Cardiac muscle cell (in vitro differentiated cells and primary cell): ENCODE results near the gene CYGB. TPM values are rescaled to one million over a fixed set of nuclear protein-coding genes. Genes with fewer than 3 reads are reported as not detected.

Experiments
- DNase-seq, 2 donors: peaks; one replicate each; pipeline versions ENCODE4 v3.0.0 to v3.0.0-alpha.2; 2010 to 2017; ENCODE audit warnings: low read depth in 1 of 2, low spot score in 1 of 2
- H3K27ac ChIP-seq: fragments of 200-600 bp; sonication (generic); 2 replicates; pipeline ENCODE4 v1.5.1; 2016
- H3K27me3 ChIP-seq: fragments of 200-600 bp; sonication (generic); 2 replicates; pipeline ENCODE4 v1.6.0; 2016; ENCODE audit warnings: control low read depth
- H3K36me3 ChIP-seq: fragments of 200-600 bp; sonication (generic); 2 replicates; pipeline ENCODE4 v1.5.1; 2016; ENCODE audit warnings: control low read depth
- H3K4me1 ChIP-seq: fragments of 200-600 bp; sonication (generic); 2 replicates; pipeline ENCODE4 v1.8.1; 2017; ENCODE audit warnings: low read depth, mild to moderate bottlenecking, mixed run types
- H3K4me3 ChIP-seq: fragments of 200-600 bp; sonication (generic); 2 replicates; pipeline ENCODE4 v1.5.1; 2016; ENCODE audit warnings: mild to moderate bottlenecking
- H3K9me3 ChIP-seq: fragments of 200-600 bp; sonication (generic); 2 replicates; pipeline ENCODE4 v1.5.1; 2017; ENCODE audit warnings: low read depth, mild to moderate bottlenecking, control low read depth
- CTCF ChIP-seq: IDR thresholded peaks from 2 replicates; pipeline ENCODE4 v1.5.1; 2012; ENCODE audit warnings: low read depth, mild to moderate bottlenecking, low read length
- polyA plus RNA-seq: library from polyadenylated mRNA; unstranded; fragments of >200 nt; fragmentation: Nextera tagmentation; extraction: Ambion mirVana; gene quantifications from 2 replicates; pipeline ENCODE4 v1.2.1, GENCODE V29; 2016
- total RNA-seq: library from RNA; depleted of rRNA; stranded (reverse); fragments of >200 nt; gene quantifications from 2 replicates; pipeline ENCODE4 v1.2.3, GENCODE V29; 2016

CYGB gene
- total RNA-seq = 7.4 and 10.3 TPM in 2 replicates
- 3.5 and 11.9 TPM in 2 replicates for polyA plus RNA-seq

- H3K9me3 ChIP-seq = no peaks in the 10 kb centered on the region
- peaks cover 31% of the 10 kb centered on the region for H3K27me3 ChIP-seq
- TF ChIP-seq CTCF = no peak
- H3K27ac ChIP-seq = no peak within 1 kb of the TSS
- peak within 1 kb of the TSS; percentile 42 for H3K4me3 ChIP-seq
- no peaks in the 10 kb centered on the region for H3K36me3 ChIP-seq
- DNase-seq = peak; percentile 40 to 77
- H3K4me1 ChIP-seq = peaks cover 17% of the 10 kb centered on the region
Observed at GRCh38 chr17:76537578-76538280, at the start of gene CYGB. CYGB (minus strand) TSS chr17:76537709; CDS start chr17:76537542, 167 bp downstream.

- no peak for TF ChIP-seq CTCF
- H3K4me1 ChIP-seq = no peaks in the 10 kb centered on the region
- DNase-seq = peak in 1 of 2 donors; percentile 59
- no peaks in the 10 kb centered on the region for H3K36me3 ChIP-seq
- peaks cover 39% of the 10 kb centered on the region for H3K27me3 ChIP-seq
- H3K9me3 ChIP-seq = no peaks in the 10 kb centered on the region
- H3K4me3 ChIP-seq = no peak overlapping the region
- H3K27ac ChIP-seq = no peak overlapping the region
Observed at GRCh38 chr17:76586741-76587487, 49.4 kb upstream of the CYGB start.

- Histone ChIP-seq H3K27me3 (peaks cover 39% of the 10 kb centered on the region), H3K36me3 (no peaks in the 10 kb centered on the region), H3K9me3 (no peaks in the 10 kb centered on the region), H3K27ac (no peak within 1 kb of the TSS), H3K4me3 (peak within 1 kb of the TSS; percentile 27), H3K4me1 (no peaks in the 10 kb centered on the region)
- DNase-seq = peak in 1 of 2 donors; percentile 84
- peak; percentile 23 for TF ChIP-seq CTCF
Observed at GRCh38 chr17:76585649-76586593, 48.4 kb upstream of the CYGB start, which contains the start of gene ST6GALNAC2. ST6GALNAC2 (minus strand) TSS chr17:76585860; CDS start chr17:76585808, 52 bp downstream.

GRCh38 chr17:76585033-76585648 lies 47.6 kb upstream of the CYGB start:
- Histone ChIP-seq H3K27me3 (peaks cover 39% of the 10 kb centered on the region), H3K4me1 (no peaks in the 10 kb centered on the region), H3K36me3 (no peaks in the 10 kb centered on the region), H3K9me3 (no peaks in the 10 kb centered on the region), H3K4me3 (peak overlapping the region; percentile 27), H3K27ac (no peak overlapping the region)
- peak in 1 of 2 donors; percentile 32 for DNase-seq
- TF ChIP-seq CTCF = no peak
